Measurements from ENCODE around the gene ADGRE3.

The ADGRE3 gene

GRCh38 chr19:14659874-14660489 lies 14.7 kb downstream of the ADGRE3 start:
- Histone ChIP-seq H3K27me3 (ENCODE audit: insufficient read depth, low read length, poor library complexity) (no peaks in the 10 kb centered on the region), H2AFZ (ENCODE audit: low read depth, low read length) (no peak overlapping the region), H3K36me3 (ENCODE audit: insufficient read depth, low read length) (no peaks in the 10 kb centered on the region), H3K9ac (ENCODE audit: low read depth, low read length) (no peak overlapping the region), H3K79me2 (ENCODE audit: insufficient read depth, low read length) (no peaks in the 10 kb centered on the region), H3K4me2 (ENCODE audit: insufficient read depth, low read length) (no peak overlapping the region), H3K27ac (ENCODE audit: low read length) (no peak overlapping the region), H3K9me3 (ENCODE audit: insufficient read depth, low read length, severe bottlenecking) (no peaks in the 10 kb centered on the region), H3K4me1 (ENCODE audit: insufficient read depth, low read length) (no peaks in the 10 kb centered on the region), H3K4me3 (ENCODE audit: low read depth in 1 of 2, low read length in 2 of 2) (no peak overlapping the region), H4K20me1 (ENCODE audit: insufficient read depth, low read length) (no peaks in the 10 kb centered on the region)
- DNase-seq = no peak
- TF ChIP-seq CTCF (IDR thresholded peaks at IDR 0.05; ENCODE audit: borderline replicate concordance, extremely low read depth, low read length, poor library complexity, severe bottlenecking) (no peak), EZH2 (IDR thresholded peaks at IDR 0.05; ENCODE audit: borderline replicate concordance, low read depth, low read length, severe bottlenecking) (no peak)
- no peak for ATAC-seq (ENCODE audit: insufficient read depth, low read depth)

GRCh38 chr19:14655726-14656125 lies 18.9 kb downstream of the ADGRE3 start:
- H3K27ac ChIP-seq (ENCODE audit: low read length) = no peak overlapping the region
- no peak overlapping the region for H3K4me2 ChIP-seq (ENCODE audit: insufficient read depth, low read length)
- no peaks in the 10 kb centered on the region for H3K36me3 ChIP-seq (ENCODE audit: insufficient read depth, low read length)
- TF ChIP-seq CTCF (IDR thresholded peaks at IDR 0.05; ENCODE audit: borderline replicate concordance, extremely low read depth, low read length, poor library complexity, severe bottlenecking) = no peak
- no peaks in the 10 kb centered on the region for H3K9me3 ChIP-seq (ENCODE audit: insufficient read depth, low read length, severe bottlenecking)
- H3K27me3 ChIP-seq (ENCODE audit: insufficient read depth, low read length, poor library complexity) = no peaks in the 10 kb centered on the region
- no peak for ATAC-seq (ENCODE audit: insufficient read depth, low read depth)
- H3K4me3 ChIP-seq (ENCODE audit: low read depth in 1 of 2, low read length in 2 of 2) = no peak overlapping the region
- H3K4me1 ChIP-seq (ENCODE audit: insufficient read depth, low read length) = no peaks in the 10 kb centered on the region
- no peak overlapping the region for H2AFZ ChIP-seq (ENCODE audit: low read depth, low read length)
- H3K9ac ChIP-seq (ENCODE audit: low read depth, low read length) = no peak overlapping the region
- no peak for DNase-seq
- H4K20me1 ChIP-seq (ENCODE audit: insufficient read depth, low read length) = no peaks in the 10 kb centered on the region
- no peaks in the 10 kb centered on the region for H3K79me2 ChIP-seq (ENCODE audit: insufficient read depth, low read length)

GRCh38 chr19:14654786-14655560 lies 19.7 kb downstream of the ADGRE3 start:
- no peaks in the 10 kb centered on the region for H3K9me3 ChIP-seq (ENCODE audit: insufficient read depth, low read length, severe bottlenecking)
- H3K9ac ChIP-seq (ENCODE audit: low read depth, low read length) = no peak overlapping the region
- no peak overlapping the region for H3K4me3 ChIP-seq (ENCODE audit: low read depth in 1 of 2, low read length in 2 of 2)
- H3K4me2 ChIP-seq (ENCODE audit: insufficient read depth, low read length) = no peak overlapping the region
- H2AFZ ChIP-seq (ENCODE audit: low read depth, low read length) = no peak overlapping the region
- no peaks in the 10 kb centered on the region for H3K4me1 ChIP-seq (ENCODE audit: insufficient read depth, low read length)
- H4K20me1 ChIP-seq (ENCODE audit: insufficient read depth, low read length) = no peaks in the 10 kb centered on the region
- no peak for DNase-seq
- no peaks in the 10 kb centered on the region for H3K36me3 ChIP-seq (ENCODE audit: insufficient read depth, low read length)
- TF ChIP-seq EZH2 (IDR thresholded peaks at IDR 0.05; ENCODE audit: borderline replicate concordance, low read depth, low read length, severe bottlenecking) (no peak), CTCF (IDR thresholded peaks at IDR 0.05; ENCODE audit: borderline replicate concordance, extremely low read depth, low read length, poor library complexity, severe bottlenecking) (no peak)
- H3K27me3 ChIP-seq (ENCODE audit: insufficient read depth, low read length, poor library complexity) = no peaks in the 10 kb centered on the region
- H3K27ac ChIP-seq (ENCODE audit: low read length) = no peak overlapping the region
- H3K79me2 ChIP-seq (ENCODE audit: insufficient read depth, low read length) = no peaks in the 10 kb centered on the region
- no peak for ATAC-seq (ENCODE audit: insufficient read depth, low read depth)
